ENCODE data around the gene NEMP2.

Gene NEMP2

DNA sequence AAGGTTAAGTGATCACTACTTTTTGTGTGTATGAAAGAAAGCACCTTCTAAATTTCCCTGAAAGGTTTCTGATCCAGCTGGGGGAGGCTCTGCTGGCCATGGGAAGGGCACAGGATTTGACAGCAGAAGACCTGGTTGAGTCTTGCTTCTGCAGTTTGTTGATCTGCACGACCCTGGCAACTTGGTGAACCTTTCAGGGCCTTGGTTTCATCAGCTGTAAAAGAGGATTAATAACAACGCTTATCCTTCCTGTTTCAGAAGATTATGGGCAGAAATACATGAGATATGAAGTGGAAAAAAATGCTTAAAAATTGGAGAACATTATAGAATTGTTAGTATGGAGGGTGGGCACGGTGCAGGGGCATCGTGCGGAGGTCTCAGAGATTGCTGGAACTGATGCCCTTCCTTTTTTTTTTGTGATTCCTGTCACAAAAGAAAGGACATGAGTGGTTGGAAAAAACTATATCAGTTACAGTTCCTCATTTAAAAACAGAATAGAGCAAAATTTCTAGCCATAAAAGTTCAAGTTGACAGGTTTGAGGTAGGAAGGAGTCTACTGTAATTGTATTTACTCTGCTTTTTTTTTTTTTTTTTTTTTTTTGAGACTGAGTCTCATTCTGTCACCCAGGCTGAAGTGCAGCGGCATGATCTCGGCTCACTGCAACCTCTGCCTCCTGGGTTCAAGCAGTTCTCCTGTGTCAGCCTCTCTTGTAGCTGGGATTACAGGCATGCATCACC is 79.0 kb downstream of the NEMP2 start:
- H3K36me3 ChIP-seq (ENCODE audit: insufficient read depth, low read length): no peaks in the 10 kb centered on the region
- H3K9me3 ChIP-seq (ENCODE audit: control insufficient read depth, insufficient read depth, low read length): no peaks in the 10 kb centered on the region
- H3K9ac ChIP-seq (ENCODE audit: low read depth, low read length): no peak overlapping the region

DNA sequence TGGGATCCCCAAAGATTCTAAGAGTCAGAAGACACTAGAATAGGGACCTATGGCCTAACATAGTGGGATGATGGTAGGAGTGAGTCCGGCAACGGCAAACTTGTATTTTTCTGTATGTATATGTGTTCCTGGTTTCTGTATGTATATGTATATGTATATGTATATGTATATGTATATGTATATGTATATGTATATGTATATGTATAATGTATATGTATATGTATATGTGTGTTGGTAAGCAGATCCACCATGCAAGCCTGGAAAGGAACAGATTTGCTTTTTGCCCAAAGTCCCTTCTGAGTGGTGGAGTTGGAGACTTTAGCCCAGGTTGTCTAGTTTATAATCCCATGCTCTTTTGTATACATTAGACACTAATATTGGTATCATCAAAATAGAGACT is 79.7 kb downstream of the NEMP2 start:
- Histone ChIP-seq H3K36me3 (ENCODE audit: insufficient read depth, low read length) (no peaks in the 10 kb centered on the region), H3K9me3 (ENCODE audit: control insufficient read depth, insufficient read depth, low read length) (no peaks in the 10 kb centered on the region), H3K4me1 (ENCODE audit: insufficient read depth, low read length) (no peaks in the 10 kb centered on the region), H3K9ac (ENCODE audit: low read depth, low read length) (no peak overlapping the region)

More for the DNA sequence above, 79.0 kb downstream of the NEMP2 start:
- no peaks in the 10 kb centered on the region for H3K4me1 ChIP-seq (ENCODE audit: insufficient read depth, low read length)
